GM23338 (cell line): ENCODE results near the gene NLRP5. TPM values are rescaled to one million over a fixed set of nuclear protein-coding genes. Genes with fewer than 3 reads are reported as not detected.

Experiments
- ATAC-seq: fragments of 200-7000 bp; cut with Tn5 transposase; 3 replicates; pipeline ENCODE4 v1.9.1; 2020
- DNase-seq: peaks from one replicate; pipeline ENCODE4 v3.0.0-alpha.2; 2015; ENCODE audit warnings: low spot score
- H2AFZ ChIP-seq: fragments of 200-600 bp; sonication (generic); 2 replicates; pipeline ENCODE4 v1.8.0; 2016; ENCODE audit warnings: antibody characterized with exemption, mild to moderate bottlenecking, moderate library complexity
- H3F3A ChIP-seq: fragments of 200-600 bp; sonication (generic); replicated peaks from 2 replicates; pipeline ENCODE4 v1.8.0; 2017; ENCODE audit warnings: antibody characterized with exemption, mixed run types, low read depth
- H3K27ac ChIP-seq: fragments of 200-600 bp; sonication (generic); 2 replicates; pipeline ENCODE4 v1.6.1; 2016; ENCODE audit warnings: low read depth
- H3K27me3 ChIP-seq: fragments of 200-600 bp; sonication (generic); 2 replicates; pipeline ENCODE4 v1.8.0; 2016; ENCODE audit warnings: mild to moderate bottlenecking, mixed run types, moderate library complexity; ENCODE audit not compliant: insufficient read depth
- H3K36me3 ChIP-seq: fragments of 200-600 bp; sonication (generic); 2 replicates; pipeline ENCODE4 v1.8.0; 2016; ENCODE audit warnings: mild to moderate bottlenecking; ENCODE audit not compliant: insufficient read depth
- H3K4me1 ChIP-seq: fragments of 200-600 bp; sonication (generic); 2 replicates; pipeline ENCODE4 v1.8.0; 2016; ENCODE audit warnings: mild to moderate bottlenecking, moderate library complexity; ENCODE audit not compliant: insufficient read depth
- H3K4me2 ChIP-seq: fragments of 200-600 bp; sonication (generic); 2 replicates; pipeline ENCODE4 v1.7.1; 2017; ENCODE audit warnings: mixed run types
- H3K4me3 ChIP-seq: fragments of 200-600 bp; sonication (generic); 2 replicates; pipeline ENCODE4 v1.6.1; 2016; ENCODE audit warnings: mixed run types
- H3K79me2 ChIP-seq: fragments of 200-600 bp; sonication (generic); replicated peaks from 2 replicates; pipeline ENCODE4 v1.8.0; 2017; ENCODE audit warnings: mild to moderate bottlenecking; ENCODE audit not compliant: insufficient read depth
- H3K9me2 ChIP-seq: fragments of 200-600 bp; sonication (generic); 2 replicates; pipeline ENCODE4 v1.8.0; 2017; ENCODE audit not compliant: insufficient read depth
- H4K20me1 ChIP-seq: fragments of 200-600 bp; sonication (generic); replicated peaks from 2 replicates; pipeline ENCODE4 v1.8.0; 2017; ENCODE audit warnings: mild to moderate bottlenecking; ENCODE audit not compliant: insufficient read depth
- H3K27ac Mint-ChIP-seq: 2 replicates; pipeline ENCODE4 v1.8.0; 2020; ENCODE audit warnings: inconsistent platforms, mild to moderate bottlenecking, moderate library complexity, mixed read lengths
- H3K27me3 Mint-ChIP-seq: 3 replicates; pipeline ENCODE4 v1.8.0; 2022; ENCODE audit warnings: low read depth, mild to moderate bottlenecking, moderate library complexity, mixed read lengths, inconsistent platforms; ENCODE audit not compliant: insufficient read depth, poor library complexity
- H3K36me3 Mint-ChIP-seq: 3 replicates; pipeline ENCODE4 v1.8.0; 2021; ENCODE audit warnings: low read depth, mild to moderate bottlenecking, inconsistent platforms, moderate library complexity, mixed read lengths
- H3K4me1 Mint-ChIP-seq: 3 replicates; pipeline ENCODE4 v1.8.0; 2020; ENCODE audit warnings: mild to moderate bottlenecking, inconsistent platforms, mixed read lengths
- H3K4me3 Mint-ChIP-seq: 3 replicates; pipeline ENCODE4 v1.8.0; 2021; ENCODE audit warnings: moderate library complexity, mild to moderate bottlenecking, inconsistent platforms, mixed read lengths
- H3K9me3 Mint-ChIP-seq: 3 replicates; pipeline ENCODE4 v1.8.0; 2020; ENCODE audit warnings: moderate library complexity, mild to moderate bottlenecking, inconsistent platforms, mixed read lengths
- CREB1 ChIP-seq: fragments of 250-450 bp; sonication (Bioruptor Pico); IDR thresholded peaks from 2 replicates; pipeline ENCODE4 v1.5.0; 2020; ENCODE audit warnings: low read depth, mild to moderate bottlenecking, moderate library complexity
- CTCF ChIP-seq, 2 experiments: fragments of 200-600 bp in 1 of 2; sonication (generic) in 1 of 2; conservative IDR thresholded peaks; 2 replicates each; pipeline versions ENCODE4 v1.5.1 to v1.6.1; 2016 to 2017; ENCODE audit warnings: antibody characterized with exemption in 2 of 2, low read depth in 2 of 2, mild to moderate bottlenecking in 2 of 2, moderate library complexity in 1 of 2
- REST ChIP-seq: IDR thresholded peaks from one replicate; pipeline ENCODE4 v1.6.1; 2018; ENCODE audit warnings: antibody characterized with exemption; ENCODE audit not compliant: unreplicated experiment
- polyA plus RNA-seq: library from polyadenylated mRNA; unstranded; fragments of >200 nt; fragmentation: Nextera tagmentation; extraction: Ambion mirVana; gene quantifications from 2 replicates; pipeline ENCODE4 v1.2.1, GENCODE V29; 2016
- total RNA-seq: library from RNA; depleted of rRNA; stranded (reverse); fragments of >200 nt; shearing (Covaris generic); gene quantifications from 2 replicates; pipeline ENCODE4 v1.2.3, GENCODE V29; 2014

Gene NLRP5
- total and polyA plus RNA-seq, 2 experiments from 2014 or later, result not detected

- no peaks in the 10 kb centered on the region for H3F3A ChIP-seq
- no peaks in the 10 kb centered on the region for H3K9me2 ChIP-seq
- H3K4me3 ChIP-seq, result no peak overlapping the region
- no peaks in the 10 kb centered on the region for H4K20me1 ChIP-seq
- H3K79me2 ChIP-seq, result no peaks in the 10 kb centered on the region
- peak; percentile 63 for DNase-seq
- no peaks in the 10 kb centered on the region for H3K36me3 Mint-ChIP-seq
- ATAC-seq, result peak; percentile 48; the same call in 2 of the 3 replicates
- H3K27ac Mint-ChIP-seq, result no peak overlapping the region
- H3K4me1 ChIP-seq, result no peaks in the 10 kb centered on the region
- peaks cover 4% of the 10 kb centered on the region for H3K27me3 Mint-ChIP-seq
- H3K27me3 ChIP-seq, result 0 out of 2 replicates have a peak, but pooled peaks cover 7% of the 10 kb centered on the region
- TF ChIP-seq CTCF (conservative IDR thresholded peaks at IDR 0.05; ENCODE audit: low read depth in 2 of 2) (peak; percentile 58 to 70), CREB1 (CRISPR knock-in tag) (no peak)
- H3K4me3 Mint-ChIP-seq, result no peak overlapping the region
- H3K4me2 ChIP-seq, result no peak overlapping the region
- no peak overlapping the region for H2AFZ ChIP-seq
- peaks cover 4% of the 10 kb centered on the region for H3K9me3 Mint-ChIP-seq
- no peaks in the 10 kb centered on the region for H3K4me1 Mint-ChIP-seq
- H3K36me3 ChIP-seq, result no peaks in the 10 kb centered on the region
- H3K27ac ChIP-seq, result no peak overlapping the region
Observed at GRCh38 chr19:56071151-56071550, 84.6 kb downstream of the NLRP5 start.

GRCh38 chr19:56076498-56076897 lies 89.9 kb downstream of the NLRP5 start:
- peaks cover 9% of the 10 kb centered on the region for H3K27me3 Mint-ChIP-seq
- H3K9me2 ChIP-seq, result no peaks in the 10 kb centered on the region

More at GRCh38 chr19:56076498-56076897, 89.9 kb downstream of the NLRP5 start:
- Mint-ChIP-seq H3K4me3 (no peak overlapping the region), H3K9me3 (0 out of 3 replicates have a peak, but pooled peaks cover 2% of the 10 kb centered on the region), H3K36me3 (no peaks in the 10 kb centered on the region), H3K27ac (no peak overlapping the region), H3K4me1 (peaks cover 8% of the 10 kb centered on the region; the same call in 2 of the 3 replicates)
- Histone ChIP-seq H3K27ac (no peak overlapping the region), H3K79me2 (no peaks in the 10 kb centered on the region), H2AFZ (no peak overlapping the region), H3K4me3 (no peak overlapping the region), H3K27me3 (no peaks in the 10 kb centered on the region), H3K4me2 (no peak overlapping the region), H3K36me3 (no peaks in the 10 kb centered on the region), H4K20me1 (no peaks in the 10 kb centered on the region), H3F3A (0 out of 2 replicates have a peak, but pooled peaks cover 6% of the 10 kb centered on the region), H3K4me1 (peaks cover 4% of the 10 kb centered on the region)
- DNase-seq, result peak; percentile 77
- TF ChIP-seq CTCF (conservative IDR thresholded peaks at IDR 0.05; ENCODE audit: low read depth in 2 of 2) (peak; percentile 81 to 83), REST (no peak)
- ATAC-seq, result peak; percentile 31
